GM12878 (cell line): ENCODE data around the gene NFIX. TPM values are rescaled to one million over a fixed set of nuclear protein-coding genes. Genes with fewer than 3 reads are reported as not detected.
A peak's percentile ranks its signal among the peaks of the same experiment; 100 is the strongest.

Experiments used
- BACH1 ChIP-seq: fragments of 450-650 bp; IDR thresholded peaks from 2 replicates; pipeline ENCODE4 v1.6.1; 2017; ENCODE audit warnings: mild to moderate bottlenecking, borderline replicate concordance
- CEBPB ChIP-seq, 2 experiments: fragments of 150-350 bp in 1 of 2; IDR thresholded peaks; 2 replicates each; pipeline ENCODE4 v1.6.1; 2012 to 2014; ENCODE audit warnings: low read depth in 2 of 2, low read length in 2 of 2, borderline replicate concordance in 1 of 2, inconsistent platforms in 1 of 2
- CHD2 ChIP-seq: IDR thresholded peaks from 2 replicates; pipeline ENCODE4 v1.6.1; 2011; ENCODE audit warnings: low read depth, low read length, improper control_type of control experiment, borderline replicate concordance
- CREM ChIP-seq: IDR thresholded peaks from 2 replicates; pipeline ENCODE4 v1.6.1; 2014; ENCODE audit warnings: antibody characterized with exemption, low read depth
- CTCF ChIP-seq, 3 experiments: IDR thresholded peaks in 2 of 3; conservative IDR thresholded peaks in 1 of 3; 2 replicates each; pipeline ENCODE4 v1.5.1; 2011; ENCODE audit warnings: low read depth in 3 of 3, low read length in 3 of 3, mild to moderate bottlenecking in 3 of 3, control low read depth in 2 of 3, moderate library complexity in 2 of 3, inconsistent platforms in 1 of 3, mixed read lengths in 1 of 3; ENCODE audit not compliant: control insufficient read depth in 2 of 3, insufficient read depth in 1 of 3; ENCODE audit errors: extremely low read depth in 1 of 3
- FOS ChIP-seq: IDR thresholded peaks from 3 replicates; pipeline ENCODE4 v1.6.1; 2011; ENCODE audit warnings: borderline replicate concordance; ENCODE audit not compliant: insufficient read length; ENCODE audit errors: extremely low read depth
- IKZF2 ChIP-seq, 2 experiments: fragments of 450-650 bp; IDR thresholded peaks; 2 replicates each; pipeline ENCODE4 v1.6.1; 2017; ENCODE audit warnings: mild to moderate bottlenecking in 2 of 2, moderate library complexity in 2 of 2
- KAT2A ChIP-seq: conservative IDR thresholded peaks from 2 replicates; pipeline ENCODE4 v1.6.1; 2011; ENCODE audit warnings: low read depth, low read length; ENCODE audit not compliant: control insufficient read depth
- MEF2B ChIP-seq: fragments of 450-650 bp; IDR thresholded peaks from 2 replicates; pipeline ENCODE4 v1.6.1; 2018; ENCODE audit warnings: mild to moderate bottlenecking, moderate library complexity; ENCODE audit not compliant: partially characterized antibody, poor library complexity, severe bottlenecking
- NFXL1 ChIP-seq: fragments of 450-650 bp; IDR thresholded peaks from 2 replicates; pipeline ENCODE4 v1.6.1; 2017; ENCODE audit warnings: antibody characterized with exemption, mild to moderate bottlenecking, borderline replicate concordance
- NR2F1 ChIP-seq: fragments of 450-650 bp; conservative IDR thresholded peaks from 2 replicates; pipeline ENCODE4 v1.6.1; 2017; ENCODE audit warnings: mild to moderate bottlenecking
- NRF1 ChIP-seq: conservative IDR thresholded peaks from 2 replicates; pipeline ENCODE4 v1.6.1; 2011; ENCODE audit warnings: mild to moderate bottlenecking, low read depth, low read length, improper control_type of control experiment
- PAX8 ChIP-seq: fragments of 450-650 bp; IDR thresholded peaks from 2 replicates; pipeline ENCODE4 v1.6.1; 2017; ENCODE audit warnings: mild to moderate bottlenecking, moderate library complexity
- PML ChIP-seq: IDR thresholded peaks from 2 replicates; pipeline ENCODE4 v1.6.1; 2012; ENCODE audit warnings: low read length, inconsistent platforms
- POU2F2 ChIP-seq: IDR thresholded peaks from 3 replicates; pipeline ENCODE4 v1.6.1; 2011; ENCODE audit warnings: low read depth, mild to moderate bottlenecking, low read length, borderline replicate concordance
- RB1 ChIP-seq: fragments of 450-650 bp; formaldehyde crosslinking; IDR thresholded peaks from 2 replicates; pipeline ENCODE4 v1.6.1; 2017; ENCODE audit warnings: mild to moderate bottlenecking, borderline replicate concordance
- SMARCA5 ChIP-seq: fragments of 450-650 bp; IDR thresholded peaks from 2 replicates; pipeline ENCODE4 v1.6.1; 2017; ENCODE audit warnings: mild to moderate bottlenecking
- SP1 ChIP-seq: IDR thresholded peaks from one replicate; pipeline ENCODE4 v1.6.1; 2011; ENCODE audit warnings: low read depth, low read length
- STAT3 ChIP-seq: IDR thresholded peaks from 2 replicates; pipeline ENCODE4 v1.6.1; 2011; ENCODE audit warnings: low read depth, low read length, improper control_type of control experiment
- SUZ12 ChIP-seq: fragments of 200-600 bp; sonication (generic); IDR thresholded peaks from one replicate; pipeline ENCODE4 v1.6.1; 2018; ENCODE audit warnings: antibody characterized with exemption, mild to moderate bottlenecking; ENCODE audit not compliant: unreplicated experiment
- TAF1 ChIP-seq: IDR thresholded peaks from 2 replicates; pipeline ENCODE4 v1.6.1; 2011; ENCODE audit warnings: mild to moderate bottlenecking, low read depth, low read length, borderline replicate concordance
- TCF3 ChIP-seq: IDR thresholded peaks from 2 replicates; pipeline ENCODE4 v1.6.1; 2012; ENCODE audit warnings: low read depth, mild to moderate bottlenecking, low read length, borderline replicate concordance; ENCODE audit not compliant: insufficient read depth
- ZNF217 ChIP-seq: fragments of 450-650 bp; IDR thresholded peaks from 2 replicates; pipeline ENCODE4 v1.6.1; 2017; ENCODE audit warnings: antibody characterized with exemption, mild to moderate bottlenecking
- ZNF24 ChIP-seq: fragments of 450-650 bp; IDR thresholded peaks from 2 replicates; pipeline ENCODE4 v1.6.1; 2017; ENCODE audit warnings: antibody characterized with exemption, mild to moderate bottlenecking
- ZNF622 ChIP-seq: fragments of 450-650 bp; IDR thresholded peaks from 2 replicates; pipeline ENCODE4 v1.6.1; 2017; ENCODE audit warnings: mild to moderate bottlenecking, inconsistent platforms
- ZZZ3 ChIP-seq: IDR thresholded peaks from 2 replicates; pipeline ENCODE4 v1.6.1; 2011; ENCODE audit warnings: low read depth; ENCODE audit not compliant: control insufficient read depth, insufficient read length
- polyA plus RNA-seq, 11 experiments: library from polyadenylated mRNA; depleted of rRNA in 4 of 11; unstranded in 6 of 11; stranded (reverse) in 5 of 11; fragments of >200 nt; fragmentation: Nextera tagmentation in 4 of 11; fragmentation: Illumina TruSeq in 1 of 11; extraction: Ambion mirVana in 4 of 11; extraction: Trizol in 1 of 11; gene quantifications; 1 replicate in 1 of 11; 2 replicates in 10 of 11; pipeline versions ENCODE4 v1.2.1 to v1.2.3, GENCODE V29; 2011 to 2016; ENCODE audit warnings: inconsistent platforms in 2 of 11, missing spikeins in 2 of 11, low read depth in 1 of 11
- total RNA-seq, 4 experiments: library from RNA; depleted of rRNA in 3 of 4; stranded (reverse); fragments of >200 nt in 3 of 4; fragmentation: Illumina TruSeq in 1 of 4; extraction: Trizol in 1 of 4; gene quantifications; 2 replicates each; pipeline versions ENCODE4 v1.2.1 to v1.2.3, GENCODE V29; 2013 to 2021
- TF ChIP-seq, protein P1 (sequence below): fragments of 450-650 bp; IDR thresholded peaks from 2 replicates; pipeline ENCODE4 v1.6.1; 2017; ENCODE audit warnings: antibody characterized with exemption, mild to moderate bottlenecking, moderate library complexity
- TF ChIP-seq, protein P2 (sequence below): fragments of 450-650 bp; IDR thresholded peaks from 2 replicates; pipeline ENCODE4 v1.6.1; 2016; ENCODE audit warnings: mild to moderate bottlenecking

The NFIX gene
- total and polyA plus RNA-seq, 10 of the 15 experiments (the other 5 are each of a cell fraction or from before 2014, with no cell fraction given), result 0.02 to 2.2 (median 0.28) TPM

DNA sequence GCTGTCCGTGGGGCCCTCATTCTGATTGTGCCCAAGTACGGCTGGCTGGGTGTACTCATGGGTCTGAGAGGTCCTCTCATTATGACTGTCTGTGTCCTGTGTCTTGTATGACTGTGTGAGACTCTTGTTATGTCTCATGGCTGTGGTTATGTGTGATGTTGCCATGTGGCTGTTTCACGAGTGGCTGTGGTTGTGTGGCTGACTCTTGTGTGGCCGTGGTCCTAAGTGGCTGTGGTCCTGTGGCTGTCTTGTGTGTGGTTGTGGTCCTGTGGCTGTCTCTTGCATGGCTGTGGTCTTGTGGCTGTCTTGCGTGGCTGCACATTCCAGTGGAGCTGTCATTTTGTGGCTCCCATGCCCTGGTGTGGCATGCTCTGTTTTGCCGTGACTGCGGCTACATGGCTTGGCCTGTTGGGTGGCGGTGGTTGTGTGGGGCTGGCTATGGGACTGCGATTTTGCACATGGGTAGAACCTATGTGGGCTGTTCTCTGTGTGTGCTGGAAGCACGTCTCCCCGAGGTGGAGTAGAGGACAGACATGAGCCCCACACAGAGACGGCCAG is 104.8 kb downstream of the NFIX start (continued):
- no peak for TF ChIP-seq CTCF (IDR thresholded peaks at IDR 0.05 in 2 of 3, conservative IDR thresholded peaks at IDR 0.05 in 1 of 3; ENCODE audit: control insufficient read depth in 2 of 3, extremely low read depth in 1 of 3, insufficient read depth in 1 of 3, low read depth in 3 of 3, low read length in 3 of 3)
- TF ChIP-seq SUZ12, result no peak
- no peak for TF ChIP-seq NFXL1
- no peak for TF ChIP-seq ZNF622
- TF ChIP-seq PAX8, result no peak
- TF ChIP-seq KAT2A, result no peak
- peak; percentile 88 for TF ChIP-seq MEF2B
- no peak for TF ChIP-seq NRF1
- peak; percentile 72 for TF ChIP-seq SP1
- TF ChIP-seq ZZZ3, result no peak
- no peak; the same call in 1 of the 2 replicates for TF ChIP-seq CHD2
- TF ChIP-seq CEBPB (IDR thresholded peaks at IDR 0.05; ENCODE audit: borderline replicate concordance in 1 of 2, low read depth in 2 of 2, low read length in 2 of 2), result no peak
- TF ChIP-seq FOS, result no peak
- TF ChIP-seq, protein P1, sequence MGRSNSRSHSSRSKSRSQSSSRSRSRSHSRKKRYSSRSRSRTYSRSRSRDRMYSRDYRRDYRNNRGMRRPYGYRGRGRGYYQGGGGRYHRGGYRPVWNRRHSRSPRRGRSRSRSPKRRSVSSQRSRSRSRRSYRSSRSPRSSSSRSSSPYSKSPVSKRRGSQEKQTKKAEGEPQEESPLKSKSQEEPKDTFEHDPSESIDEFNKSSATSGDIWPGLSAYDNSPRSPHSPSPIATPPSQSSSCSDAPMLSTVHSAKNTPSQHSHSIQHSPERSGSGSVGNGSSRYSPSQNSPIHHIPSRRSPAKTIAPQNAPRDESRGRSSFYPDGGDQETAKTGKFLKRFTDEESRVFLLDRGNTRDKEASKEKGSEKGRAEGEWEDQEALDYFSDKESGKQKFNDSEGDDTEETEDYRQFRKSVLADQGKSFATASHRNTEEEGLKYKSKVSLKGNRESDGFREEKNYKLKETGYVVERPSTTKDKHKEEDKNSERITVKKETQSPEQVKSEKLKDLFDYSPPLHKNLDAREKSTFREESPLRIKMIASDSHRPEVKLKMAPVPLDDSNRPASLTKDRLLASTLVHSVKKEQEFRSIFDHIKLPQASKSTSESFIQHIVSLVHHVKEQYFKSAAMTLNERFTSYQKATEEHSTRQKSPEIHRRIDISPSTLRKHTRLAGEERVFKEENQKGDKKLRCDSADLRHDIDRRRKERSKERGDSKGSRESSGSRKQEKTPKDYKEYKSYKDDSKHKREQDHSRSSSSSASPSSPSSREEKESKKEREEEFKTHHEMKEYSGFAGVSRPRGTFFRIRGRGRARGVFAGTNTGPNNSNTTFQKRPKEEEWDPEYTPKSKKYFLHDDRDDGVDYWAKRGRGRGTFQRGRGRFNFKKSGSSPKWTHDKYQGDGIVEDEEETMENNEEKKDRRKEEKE, result no peak
- TF ChIP-seq ZNF217, result peak; percentile 81; the same call in 1 of the 2 replicates
- TF ChIP-seq, protein P2, sequence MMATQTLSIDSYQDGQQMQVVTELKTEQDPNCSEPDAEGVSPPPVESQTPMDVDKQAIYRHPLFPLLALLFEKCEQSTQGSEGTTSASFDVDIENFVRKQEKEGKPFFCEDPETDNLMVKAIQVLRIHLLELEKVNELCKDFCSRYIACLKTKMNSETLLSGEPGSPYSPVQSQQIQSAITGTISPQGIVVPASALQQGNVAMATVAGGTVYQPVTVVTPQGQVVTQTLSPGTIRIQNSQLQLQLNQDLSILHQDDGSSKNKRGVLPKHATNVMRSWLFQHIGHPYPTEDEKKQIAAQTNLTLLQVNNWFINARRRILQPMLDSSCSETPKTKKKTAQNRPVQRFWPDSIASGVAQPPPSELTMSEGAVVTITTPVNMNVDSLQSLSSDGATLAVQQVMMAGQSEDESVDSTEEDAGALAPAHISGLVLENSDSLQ, result peak; percentile 66
- peak; percentile 95 to 98 for TF ChIP-seq IKZF2 (IDR thresholded peaks at IDR 0.05)
- TF ChIP-seq STAT3, result no peak
- peak; percentile 94 for TF ChIP-seq CREM
- TF ChIP-seq BACH1, result peak; percentile 90
- no peak for TF ChIP-seq RB1
- TF ChIP-seq POU2F2, result peak; percentile 96
- peak; percentile 100 for TF ChIP-seq NR2F1
- TF ChIP-seq TCF3, result peak; percentile 65; the same call in 1 of the 2 replicates
- TF ChIP-seq PML, result peak; percentile 95; the same call in 1 of the 2 replicates
- peak; percentile 71 for TF ChIP-seq SMARCA5
- TF ChIP-seq ZNF24, result no peak
- TF ChIP-seq TAF1, result no peak
